Endothelial cell of umbilical vein (primary cell): ENCODE measurements around the gene CCDC40.

Experiments used
- EZH2 ChIP-seq: IDR thresholded peaks from 2 replicates; pipeline ENCODE4 v1.6.1; 2012; ENCODE audit warnings: borderline replicate concordance, low read depth, mild to moderate bottlenecking, moderate library complexity, low read length, inconsistent platforms; ENCODE audit not compliant: severe bottlenecking
- JUN ChIP-seq: IDR thresholded peaks from 2 replicates; pipeline ENCODE4 v1.6.1; 2011; ENCODE audit warnings: borderline replicate concordance, low read depth; ENCODE audit not compliant: insufficient read length, insufficient read depth
- MYC ChIP-seq: IDR thresholded peaks from one replicate; pipeline ENCODE4 v1.6.1; 2011; ENCODE audit warnings: mild to moderate bottlenecking, low read depth, low read length
- POLR2A ChIP-seq: IDR thresholded peaks from 2 replicates; pipeline ENCODE4 v1.6.1; 2012; ENCODE audit warnings: low read depth, mild to moderate bottlenecking, control low read depth, low read length
- POLR2AphosphoS5 ChIP-seq: IDR thresholded peaks from 2 replicates; pipeline ENCODE4 v1.6.1; 2012; ENCODE audit warnings: low read depth, mild to moderate bottlenecking, control low read depth, low read length, moderate library complexity; ENCODE audit not compliant: insufficient read depth
- TF ChIP-seq, protein P1 (sequence below), 2 donors: IDR thresholded peaks; 1 replicate in 1 of 2; 2 replicates in 1 of 2; pipeline ENCODE4 v1.5.1; 2011; ENCODE audit warnings: low read length in 2 of 2, mild to moderate bottlenecking in 2 of 2, moderate library complexity in 2 of 2, control low read depth in 1 of 2, inconsistent platforms in 1 of 2, low read depth in 1 of 2; ENCODE audit not compliant: insufficient read depth in 1 of 2; ENCODE audit errors: extremely low read depth in 1 of 2

DNA sequence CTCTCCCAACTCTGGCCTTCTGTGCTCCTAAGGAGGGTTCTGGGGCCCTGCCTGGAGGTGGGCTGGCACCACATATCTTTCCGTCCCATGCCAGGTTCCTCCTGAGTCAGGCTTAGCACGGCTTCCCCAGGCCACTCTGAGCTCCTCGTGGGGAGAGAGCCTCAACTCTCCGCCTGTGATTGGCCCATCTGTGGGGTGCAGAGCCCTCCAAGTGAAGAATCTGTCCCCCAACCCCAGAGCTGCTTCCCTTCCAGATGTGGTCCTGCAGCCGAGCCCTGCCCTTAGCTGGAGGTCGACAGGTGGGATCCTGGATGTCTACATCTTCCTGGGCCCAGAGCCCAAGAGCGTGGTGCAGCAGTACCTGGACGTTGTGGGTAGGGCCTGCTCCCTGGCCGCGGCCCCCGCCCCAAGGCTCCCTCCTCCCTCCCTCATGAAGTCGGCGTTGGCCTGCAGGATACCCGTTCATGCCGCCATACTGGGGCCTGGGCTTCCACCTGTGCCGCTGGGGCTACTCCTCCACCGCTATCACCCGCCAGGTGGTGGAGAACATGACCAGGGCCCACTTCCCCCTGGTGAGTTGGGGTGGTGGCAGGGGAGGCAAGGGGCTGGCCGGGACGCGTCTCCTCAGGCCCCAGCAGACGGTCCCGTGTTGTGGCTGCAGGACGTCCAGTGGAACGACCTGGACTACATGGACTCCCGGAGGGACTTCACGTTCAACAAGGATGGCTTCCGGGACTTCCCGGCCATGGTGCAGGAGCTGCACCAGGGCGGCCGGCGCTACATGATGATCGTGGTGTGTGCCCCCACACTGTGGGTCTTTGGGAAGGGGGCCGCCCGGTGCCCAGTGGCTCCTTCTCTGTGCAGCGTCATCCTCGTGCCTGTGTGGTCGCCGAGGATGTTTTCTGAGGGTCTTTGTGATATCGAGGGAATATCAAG is 71.9 kb downstream of the CCDC40 start:
- TF ChIP-seq, protein P1, sequence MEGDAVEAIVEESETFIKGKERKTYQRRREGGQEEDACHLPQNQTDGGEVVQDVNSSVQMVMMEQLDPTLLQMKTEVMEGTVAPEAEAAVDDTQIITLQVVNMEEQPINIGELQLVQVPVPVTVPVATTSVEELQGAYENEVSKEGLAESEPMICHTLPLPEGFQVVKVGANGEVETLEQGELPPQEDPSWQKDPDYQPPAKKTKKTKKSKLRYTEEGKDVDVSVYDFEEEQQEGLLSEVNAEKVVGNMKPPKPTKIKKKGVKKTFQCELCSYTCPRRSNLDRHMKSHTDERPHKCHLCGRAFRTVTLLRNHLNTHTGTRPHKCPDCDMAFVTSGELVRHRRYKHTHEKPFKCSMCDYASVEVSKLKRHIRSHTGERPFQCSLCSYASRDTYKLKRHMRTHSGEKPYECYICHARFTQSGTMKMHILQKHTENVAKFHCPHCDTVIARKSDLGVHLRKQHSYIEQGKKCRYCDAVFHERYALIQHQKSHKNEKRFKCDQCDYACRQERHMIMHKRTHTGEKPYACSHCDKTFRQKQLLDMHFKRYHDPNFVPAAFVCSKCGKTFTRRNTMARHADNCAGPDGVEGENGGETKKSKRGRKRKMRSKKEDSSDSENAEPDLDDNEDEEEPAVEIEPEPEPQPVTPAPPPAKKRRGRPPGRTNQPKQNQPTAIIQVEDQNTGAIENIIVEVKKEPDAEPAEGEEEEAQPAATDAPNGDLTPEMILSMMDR (IDR thresholded peaks at IDR 0.05; ENCODE audit: extremely low read depth in 1 of 2, insufficient read depth in 1 of 2, low read depth in 1 of 2, low read length in 2 of 2), result no peak
- TF ChIP-seq POLR2AphosphoS5 (no peak), POLR2A (no peak), EZH2 (no peak), MYC (no peak), JUN (no peak)
